HTR-8/SVneo (cell line): ENCODE data around the gene LMTK3.
A peak's percentile ranks its signal among the peaks of the same experiment; 100 is the strongest.

Experiments used
- DNase-seq: peaks from one replicate; pipeline ENCODE4 v3.0.0; 2011; ENCODE audit warnings: low spot score, mixed read lengths; ENCODE audit not compliant: insufficient read length
- FAIRE-seq: peaks from 2 replicates; lab custom pipeline; 2011; peaks lifted over from hg19 to GRCh38; lab: Jason Lieb, UNC

LMTK3 gene

GRCh38 chr19:48475369-48476068, 36.1 kb downstream of the LMTK3 start:
- FAIRE-seq = no peak

GRCh38 chr19:48474084-48474592, 37.5 kb downstream of the LMTK3 start:
- no peak for DNase-seq
- no peak for FAIRE-seq

More at GRCh38 chr19:48475369-48476068, 36.1 kb downstream of the LMTK3 start:
- no peak for DNase-seq

- no peak for FAIRE-seq
Measured at GRCh38 chr19:48473161-48473966, 38.3 kb downstream of the LMTK3 start.

GRCh38 chr19:48471836-48472235, 39.8 kb downstream of the LMTK3 start:
- no peak for FAIRE-seq
- DNase-seq = no peak

More at GRCh38 chr19:48473161-48473966, 38.3 kb downstream of the LMTK3 start:
- no peak for DNase-seq

GRCh38 chr19:48470856-48471255, 40.8 kb downstream of the LMTK3 start:
- no peak for FAIRE-seq
- DNase-seq = no peak

- DNase-seq (no peak), FAIRE-seq (no peak)
Measured at GRCh38 chr19:48469934-48470680, 41.5 kb downstream of the LMTK3 start.

- FAIRE-seq (no peak), DNase-seq (peak; percentile 66)
Measured at GRCh38 chr19:48469289-48469881, 42.2 kb downstream of the LMTK3 start, which contains the start of gene CYTH2. Gene CYTH2 (plus strand): TSS chr19:48469369. CDS start chr19:48469508, 139 bp downstream.

GRCh38 chr19:48468772-48469288, 42.8 kb downstream of the LMTK3 start:
- FAIRE-seq = peak; percentile 95

GRCh38 chr19:48466561-48467325, 44.9 kb downstream of the LMTK3 start:
- DNase-seq (no peak), FAIRE-seq (peak; percentile 28)

More at GRCh38 chr19:48468772-48469288, 42.8 kb downstream of the LMTK3 start:
- DNase-seq = peak; percentile 98

- DNase-seq (no peak), FAIRE-seq (no peak)
Measured at GRCh38 chr19:48465215-48465614, 46.4 kb downstream of the LMTK3 start.

GRCh38 chr19:48461982-48462655, 49.5 kb downstream of the LMTK3 start:
- DNase-seq (no peak), FAIRE-seq (no peak)

- FAIRE-seq (no peak), DNase-seq (no peak)
Measured at GRCh38 chr19:48461651-48461981, 50.0 kb downstream of the LMTK3 start.

- DNase-seq (no peak), FAIRE-seq (no peak)
Measured at GRCh38 chr19:48458016-48458415, 53.6 kb downstream of the LMTK3 start.

- no peak for FAIRE-seq
Measured at GRCh38 chr19:48456864-48457263, 54.8 kb downstream of the LMTK3 start.

GRCh38 chr19:48455908-48456562, 55.6 kb downstream of the LMTK3 start:
- no peak for DNase-seq
- FAIRE-seq = no peak

More at GRCh38 chr19:48456864-48457263, 54.8 kb downstream of the LMTK3 start:
- DNase-seq = no peak

- FAIRE-seq (no peak), DNase-seq (no peak)
Measured at GRCh38 chr19:48455171-48455907, 56.3 kb downstream of the LMTK3 start, which contains the start of gene KCNJ14. Gene KCNJ14 (plus strand): TSS chr19:48455574. CDS start chr19:48461725, 6,151 bp downstream.

- DNase-seq (no peak), FAIRE-seq (no peak)
Measured at GRCh38 chr19:48454150-48454730, 57.4 kb downstream of the LMTK3 start.
